ENCODE measurements around the gene SELENOO. TPM values are rescaled to one million over a fixed set of nuclear protein-coding genes. Genes with fewer than 3 reads are reported as not detected.

SELENOO gene
- total RNA-seq, 1 donor from 2014 or later = 28.3 TPM

- no peak for TF ChIP-seq CTCF (IDR thresholded peaks at IDR 0.05; ENCODE audit: unreplicated experiment)
- H3K27ac Mint-ChIP-seq = no peak overlapping the region
- no peaks in the 10 kb centered on the region for H3K9me3 Mint-ChIP-seq
- H3K36me3 Mint-ChIP-seq = no peaks in the 10 kb centered on the region
- H3K4me1 Mint-ChIP-seq = peaks cover 21% of the 10 kb centered on the region
- no peak for DNase-seq (ENCODE audit: low spot score in 2 of 2, unreplicated experiment in 2 of 2)
- H3K4me3 Mint-ChIP-seq = no peak overlapping the region
- peaks cover 31% of the 10 kb centered on the region for H3K27me3 Mint-ChIP-seq (ENCODE audit: low read depth)
Observed at GRCh38 chr22:50266994-50267393, 66.2 kb downstream of the SELENOO start.

Other genes starting within 250 kb of the SELENOO start
- gene PIM3, start 240.2 kb upstream of the SELENOO start, total RNA-seq = 57.5 to 62.5 TPM (median 59.8 TPM) in 3 replicates
- 0.29 to 0.31 TPM (median 0.31 TPM) in 3 replicates for gene IL17REL, start 188.2 kb upstream of the SELENOO start, total RNA-seq
- gene TTLL8, start 142.7 kb upstream of the SELENOO start, total RNA-seq = 0.11 to 0.44 TPM (median 0.13 TPM) in 3 replicates
- gene MLC1, start 115.6 kb upstream of the SELENOO start, total RNA-seq = 1.8 to 2.1 TPM (median 2.0 TPM) in 3 replicates
- 1.7 to 3.5 TPM (median 2.8 TPM) in 3 replicates for gene MOV10L1, start 111.0 kb upstream of the SELENOO start, total RNA-seq
- gene PANX2, start 30.3 kb upstream of the SELENOO start, total RNA-seq = 6.0 to 7.0 TPM (median 6.4 TPM) in 3 replicates
- 44.3 to 44.6 TPM (median 44.4 TPM) in 3 replicates for gene TRABD, start 15.1 kb upstream of the SELENOO start, total RNA-seq
- 64.1 to 65.9 TPM (median 65.3 TPM) in 3 replicates for gene TUBGCP6, start 44.0 kb downstream of the SELENOO start, total RNA-seq
- 77.6 to 81.3 TPM (median 79.5 TPM) in 3 replicates for gene HDAC10, start 50.3 kb downstream of the SELENOO start, total RNA-seq
- gene MAPK12, start 60.7 kb downstream of the SELENOO start, total RNA-seq = 55.6 to 63.3 TPM (median 57.2 TPM) in 3 replicates
- gene MAPK11, start 69.4 kb downstream of the SELENOO start, total RNA-seq = 5.9 to 8.4 TPM (median 8.3 TPM) in 3 replicates
- gene PLXNB2, start 106.6 kb downstream of the SELENOO start, total RNA-seq = 467 to 493 TPM (median 468 TPM) in 3 replicates
- gene DENND6B, start 126.0 kb downstream of the SELENOO start, total RNA-seq = 19.0 to 20.7 TPM (median 19.2 TPM) in 3 replicates
- 79.4 to 83.7 TPM (median 80.1 TPM) in 3 replicates for gene PPP6R2, start 142.3 kb downstream of the SELENOO start, total RNA-seq

Data from mesothelial cell of epicardium (in vitro differentiated cells).